Measurements from ENCODE around the gene C16orf87. TPM values are rescaled to one million over a fixed set of nuclear protein-coding genes. Genes with fewer than 3 reads are reported as not detected.
"Not testable (repeated sequence)": the region's sequence is repeated elsewhere in the genome, so short reads cannot be mapped to it uniquely, and the experiment has no call there.

C16orf87 gene
- total RNA-seq, 4 donors from 2014 or later, result 5.1 to 13.3 (median 6.2) TPM

- intact Hi-C loops (cut with DNase I), result no loop called here
- no peak overlapping the region for H3K27ac ChIP-seq
- no peak overlapping the region for H3K4me3 ChIP-seq (replicated peaks in 1 of 3)
- H3K4me1 ChIP-seq, result peaks cover 0 to 4% of the 10 kb centered on the region in 2 donors
- H3K9me3 ChIP-seq, result no peaks in the 10 kb centered on the region
- H3K27me3 ChIP-seq, result no peaks in the 10 kb centered on the region
- DNase-seq, result no peak
- WGBS, 2 donors, result 51 to 60% methylated on average over 3 of the region's 3 CpGs
- no peak for TF ChIP-seq CTCF (IDR thresholded peaks at IDR 0.05)
- TF ChIP-seq POLR2A (IDR thresholded peaks at IDR 0.05), result no peak
- no peaks in the 10 kb centered on the region for H3K36me3 ChIP-seq
Observed at GRCh38 chr16:46785076-46785845, 45.7 kb downstream of the C16orf87 start.

- H3K36me3 ChIP-seq; H3K27ac ChIP-seq; intact Hi-C loops (cut with DNase I); DNase-seq; H3K27me3 ChIP-seq; H3K4me1 ChIP-seq; H3K9me3 ChIP-seq; H3K4me3 ChIP-seq (replicated peaks in 1 of 3): not testable (repeated sequence)
- 83 to 89% methylated on average over 2 of the region's 2 CpGs for WGBS, 2 donors
Observed at GRCh38 chr16:46784569-46784968, 46.4 kb downstream of the C16orf87 start.

- Histone ChIP-seq H3K27ac (no peak overlapping the region), H3K9me3 (no peaks in the 10 kb centered on the region), H3K4me1 (no peaks in the 10 kb centered on the region), H3K36me3 (no peaks in the 10 kb centered on the region), H3K4me3 (replicated peaks in 1 of 3) (no peak overlapping the region), H3K27me3 (no peaks in the 10 kb centered on the region)
- TF ChIP-seq CTCF (IDR thresholded peaks at IDR 0.05) (no peak), POLR2A (IDR thresholded peaks at IDR 0.05) (no peak)
- 89 to 91% methylated on average over 4 of the region's 4 CpGs for WGBS, 2 donors
- no peak for DNase-seq
- intact Hi-C loops (cut with DNase I), result no loop called here
Observed at GRCh38 chr16:46783800-46784199, 47.2 kb downstream of the C16orf87 start.

DNA sequence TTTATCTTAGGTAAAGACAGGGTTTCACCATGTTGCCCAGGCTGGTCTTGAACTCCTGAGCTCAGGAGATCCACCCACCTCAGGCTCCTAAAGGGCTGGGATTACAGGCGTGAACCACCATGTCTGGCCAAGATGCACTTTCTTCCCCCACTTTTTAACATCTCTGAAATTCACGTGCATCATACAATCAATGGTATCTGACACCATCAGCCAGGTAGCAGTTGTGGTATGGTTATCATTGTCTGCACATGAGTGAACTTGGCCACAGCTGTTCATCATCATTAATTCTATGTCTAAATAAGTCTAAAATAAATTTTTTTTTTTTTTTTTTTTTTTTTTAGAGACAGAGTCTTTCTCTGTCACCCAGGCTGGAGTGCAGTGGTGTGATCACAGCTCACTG, 48.7 kb downstream of the C16orf87 start:
- no peaks in the 10 kb centered on the region for H3K27me3 ChIP-seq
- TF ChIP-seq CTCF (IDR thresholded peaks at IDR 0.05) (no peak), POLR2A (IDR thresholded peaks at IDR 0.05) (no peak)
- H3K4me1 ChIP-seq, result no peaks in the 10 kb centered on the region
- no peaks in the 10 kb centered on the region for H3K36me3 ChIP-seq
- H3K9me3 ChIP-seq, result no peaks in the 10 kb centered on the region
- H3K27ac ChIP-seq, result no peak overlapping the region
- WGBS, 2 donors, result 94% methylated on average over 2 of the region's 2 CpGs
- H3K4me3 ChIP-seq (replicated peaks in 1 of 3), result no peak overlapping the region
- intact Hi-C loops (cut with DNase I), result no loop called here
- no peak for DNase-seq

GRCh38 chr16:46777804-46778203, 53.2 kb downstream of the C16orf87 start:
- WGBS, 2 donors, result 78 to 80% methylated on average over 5 to 6 of the region's 12 CpGs

More at GRCh38 chr16:46777804-46778203, 53.2 kb downstream of the C16orf87 start:
- TF ChIP-seq CTCF (IDR thresholded peaks at IDR 0.05) (no peak), POLR2A (IDR thresholded peaks at IDR 0.05) (no peak)
- Histone ChIP-seq H3K27me3 (no peaks in the 10 kb centered on the region), H3K4me3 (replicated peaks in 1 of 3) (no peak overlapping the region), H3K36me3 (no peaks in the 10 kb centered on the region), H3K4me1 (no peaks in the 10 kb centered on the region), H3K9me3 (no peaks in the 10 kb centered on the region), H3K27ac (no peak overlapping the region)
- DNase-seq, result no peak
- intact Hi-C loops (cut with DNase I), result no loop called here
